Measurements from ENCODE around the gene LRMDA. TPM values are rescaled to one million over a fixed set of nuclear protein-coding genes. Genes with fewer than 3 reads are reported as not detected.

LRMDA gene
- total RNA-seq, 4 donors from 2014 or later = 0.76 to 6.4 (median 1.3) TPM

- intact Hi-C loops (cut with DNase I; ENCODE audit: low total_unique reads) = no loop called here
- DNase-seq (ENCODE audit: low spot score in 2 of 2) = peak in 1 of 2 donors; percentile 3
- no peak for TF ChIP-seq POLR2A (IDR thresholded peaks at IDR 0.05)
- no peak for TF ChIP-seq CTCF (IDR thresholded peaks at IDR 0.05)
- WGBS, 2 donors = 66 to 72% methylated on average over 6 of the region's 6 CpGs
- no peak overlapping the region for H3K4me3 ChIP-seq (ENCODE audit: low read depth, poor library complexity, severe bottlenecking)
Observed at GRCh38 chr10:75465450-75465827, 34.0 kb downstream of the LRMDA start.

GRCh38 chr10:75466001-75466400 lies 34.6 kb downstream of the LRMDA start:
- no peak for TF ChIP-seq CTCF (IDR thresholded peaks at IDR 0.05)
- TF ChIP-seq POLR2A (IDR thresholded peaks at IDR 0.05) = no peak
- H3K4me3 ChIP-seq (ENCODE audit: low read depth, poor library complexity, severe bottlenecking) = no peak overlapping the region
- intact Hi-C loops (cut with DNase I; ENCODE audit: low total_unique reads) = no loop called here
- DNase-seq (ENCODE audit: low spot score in 2 of 2) = no peak
- WGBS, 2 donors = 87 to 94% methylated on average over 4 of the region's 4 CpGs

- 91% methylated on average over 6 of the region's 6 CpGs for WGBS, 2 donors
- intact Hi-C loops (cut with DNase I; ENCODE audit: low total_unique reads) = no loop called here
- no peak for DNase-seq (ENCODE audit: low spot score in 2 of 2)
- no peak for TF ChIP-seq CTCF (IDR thresholded peaks at IDR 0.05)
- TF ChIP-seq POLR2A (IDR thresholded peaks at IDR 0.05) = no peak
- H3K4me3 ChIP-seq (ENCODE audit: low read depth, poor library complexity, severe bottlenecking) = no peak overlapping the region
Observed at GRCh38 chr10:75466886-75467285, 35.5 kb downstream of the LRMDA start.

GRCh38 chr10:75468612-75469005 lies 37.2 kb downstream of the LRMDA start:
- TF ChIP-seq POLR2A (IDR thresholded peaks at IDR 0.05) (no peak), CTCF (IDR thresholded peaks at IDR 0.05) (no peak)
- peak in 1 of 2 donors; percentile 87 for DNase-seq (ENCODE audit: low spot score in 2 of 2)
- no peak overlapping the region for H3K4me3 ChIP-seq (ENCODE audit: low read depth, poor library complexity, severe bottlenecking)
- intact Hi-C loops (cut with DNase I; ENCODE audit: low total_unique reads) = no loop called here
- 49 to 59% methylated on average over 7 of the region's 7 CpGs for WGBS, 2 donors

- intact Hi-C loops (cut with DNase I; ENCODE audit: low total_unique reads) = no loop called here
- DNase-seq (ENCODE audit: low spot score in 2 of 2) = peak in 1 of 2 donors; percentile 79
- WGBS, 2 donors = 19 to 22% methylated on average over 3 of the region's 3 CpGs
- TF ChIP-seq POLR2A (IDR thresholded peaks at IDR 0.05) (no peak), CTCF (IDR thresholded peaks at IDR 0.05) (no peak)
- H3K4me3 ChIP-seq (ENCODE audit: low read depth, poor library complexity, severe bottlenecking) = no peak overlapping the region
Observed at GRCh38 chr10:75469006-75469616, 37.7 kb downstream of the LRMDA start.

- no peak overlapping the region for H3K4me3 ChIP-seq (ENCODE audit: low read depth, poor library complexity, severe bottlenecking)
- WGBS, 2 donors = 58 to 63% methylated on average over 4 of the region's 4 CpGs
- intact Hi-C loops (cut with DNase I; ENCODE audit: low total_unique reads) = no loop called here
- TF ChIP-seq CTCF (IDR thresholded peaks at IDR 0.05) = no peak
- no peak for TF ChIP-seq POLR2A (IDR thresholded peaks at IDR 0.05)
- no peak for DNase-seq (ENCODE audit: low spot score in 2 of 2)
Observed at GRCh38 chr10:75470901-75471300, 39.5 kb downstream of the LRMDA start.
